ENCODE data around the gene NHSL1.

The NHSL1 gene

DNA sequence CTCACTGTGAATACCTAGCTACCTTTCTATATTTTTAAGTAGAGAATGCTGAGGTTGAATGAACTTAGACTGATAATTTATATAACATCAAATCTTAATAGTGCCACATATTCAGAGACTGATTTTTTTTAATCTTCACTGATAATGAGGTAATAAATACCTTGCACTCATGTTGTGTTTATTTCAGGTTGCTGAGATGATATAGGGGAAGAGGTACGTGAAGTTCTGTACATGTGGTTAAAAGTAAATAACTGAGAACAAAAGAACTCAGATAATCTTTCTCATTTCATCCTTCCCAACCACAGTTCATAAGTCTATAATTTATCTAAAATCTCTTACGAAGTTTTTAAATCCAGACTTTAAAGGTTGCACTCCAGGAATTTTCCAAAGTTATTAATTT lies 6.4 kb downstream of the NHSL1 start:
- Histone ChIP-seq H4K20me1 (ENCODE audit: insufficient read depth, low read length) (no peaks in the 10 kb centered on the region), H3K9me2 (ENCODE audit: low read depth, low read length) (no peaks in the 10 kb centered on the region), H3K27me3 (ENCODE audit: insufficient read depth, low read length) (0 out of 2 replicates have a peak, but pooled peaks cover 4% of the 10 kb centered on the region), H3K9ac (ENCODE audit: low read length) (no peak overlapping the region), H3K4me1 (ENCODE audit: insufficient read depth, low read length, severe bottlenecking) (no peaks in the 10 kb centered on the region), H2AFZ (ENCODE audit: low read length) (no peak overlapping the region), H3F3A (ENCODE audit: insufficient read depth, low read length) (no peaks in the 10 kb centered on the region), H3K9me3 (ENCODE audit: low read length) (no peaks in the 10 kb centered on the region), H3K4me2 (ENCODE audit: low read length) (no peak overlapping the region), H3K36me3 (ENCODE audit: insufficient read depth, low read length) (no peaks in the 10 kb centered on the region), H3K79me2 (ENCODE audit: insufficient read depth, low read length) (no peaks in the 10 kb centered on the region), H3K4me3 (ENCODE audit: low read depth, low read length, poor library complexity, severe bottlenecking) (no peak overlapping the region), H3K27ac (ENCODE audit: low read depth, low read length, poor library complexity, severe bottlenecking) (no peak overlapping the region)
- TF ChIP-seq, protein P1, sequence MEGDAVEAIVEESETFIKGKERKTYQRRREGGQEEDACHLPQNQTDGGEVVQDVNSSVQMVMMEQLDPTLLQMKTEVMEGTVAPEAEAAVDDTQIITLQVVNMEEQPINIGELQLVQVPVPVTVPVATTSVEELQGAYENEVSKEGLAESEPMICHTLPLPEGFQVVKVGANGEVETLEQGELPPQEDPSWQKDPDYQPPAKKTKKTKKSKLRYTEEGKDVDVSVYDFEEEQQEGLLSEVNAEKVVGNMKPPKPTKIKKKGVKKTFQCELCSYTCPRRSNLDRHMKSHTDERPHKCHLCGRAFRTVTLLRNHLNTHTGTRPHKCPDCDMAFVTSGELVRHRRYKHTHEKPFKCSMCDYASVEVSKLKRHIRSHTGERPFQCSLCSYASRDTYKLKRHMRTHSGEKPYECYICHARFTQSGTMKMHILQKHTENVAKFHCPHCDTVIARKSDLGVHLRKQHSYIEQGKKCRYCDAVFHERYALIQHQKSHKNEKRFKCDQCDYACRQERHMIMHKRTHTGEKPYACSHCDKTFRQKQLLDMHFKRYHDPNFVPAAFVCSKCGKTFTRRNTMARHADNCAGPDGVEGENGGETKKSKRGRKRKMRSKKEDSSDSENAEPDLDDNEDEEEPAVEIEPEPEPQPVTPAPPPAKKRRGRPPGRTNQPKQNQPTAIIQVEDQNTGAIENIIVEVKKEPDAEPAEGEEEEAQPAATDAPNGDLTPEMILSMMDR (IDR thresholded peaks at IDR 0.05; ENCODE audit: low read length), result no peak
- no peak for TF ChIP-seq EZH2 (IDR thresholded peaks at IDR 0.05; ENCODE audit: borderline replicate concordance, low read length)

DNA sequence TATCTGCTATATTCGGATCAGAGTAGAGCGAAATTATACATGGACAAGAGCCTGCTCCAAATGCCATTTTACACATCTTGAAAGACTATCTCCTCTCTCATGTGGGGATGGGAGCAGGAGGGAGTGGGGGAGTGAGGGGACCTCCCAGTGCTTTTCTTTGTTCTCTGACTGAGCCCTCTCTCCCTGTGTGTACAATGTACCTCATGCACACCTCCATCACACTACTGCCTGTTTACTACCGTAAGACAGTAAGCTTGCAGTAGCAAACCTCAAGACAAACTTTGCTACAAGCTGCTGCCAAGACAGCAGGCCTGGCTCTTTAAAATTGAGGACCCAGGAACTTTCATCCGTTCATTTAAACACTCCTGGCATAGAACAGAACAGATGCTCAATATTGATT lies 7.2 kb downstream of the NHSL1 start:
- H3K9me3 ChIP-seq (ENCODE audit: low read length), result no peaks in the 10 kb centered on the region
- H3K9me2 ChIP-seq (ENCODE audit: low read depth, low read length), result no peaks in the 10 kb centered on the region
- H3K4me2 ChIP-seq (ENCODE audit: low read length), result no peak overlapping the region
- no peak overlapping the region for H3K27ac ChIP-seq (ENCODE audit: low read depth, low read length, poor library complexity, severe bottlenecking)
- no peaks in the 10 kb centered on the region for H3F3A ChIP-seq (ENCODE audit: insufficient read depth, low read length)
- TF ChIP-seq, protein P1 (IDR thresholded peaks at IDR 0.05; ENCODE audit: low read length), result no peak
- TF ChIP-seq EZH2 (IDR thresholded peaks at IDR 0.05; ENCODE audit: borderline replicate concordance, low read length), result no peak
- no peaks in the 10 kb centered on the region for H4K20me1 ChIP-seq (ENCODE audit: insufficient read depth, low read length)
- H3K9ac ChIP-seq (ENCODE audit: low read length), result no peak overlapping the region
- 0 out of 2 replicates have a peak, but pooled peaks cover 4% of the 10 kb centered on the region for H3K27me3 ChIP-seq (ENCODE audit: insufficient read depth, low read length)
- H3K4me1 ChIP-seq (ENCODE audit: insufficient read depth, low read length, severe bottlenecking), result no peaks in the 10 kb centered on the region
- H3K36me3 ChIP-seq (ENCODE audit: insufficient read depth, low read length), result no peaks in the 10 kb centered on the region
- H3K79me2 ChIP-seq (ENCODE audit: insufficient read depth, low read length), result no peaks in the 10 kb centered on the region
- no peak overlapping the region for H3K4me3 ChIP-seq (ENCODE audit: low read depth, low read length, poor library complexity, severe bottlenecking)
- H2AFZ ChIP-seq (ENCODE audit: low read length), result no peak overlapping the region

DNA sequence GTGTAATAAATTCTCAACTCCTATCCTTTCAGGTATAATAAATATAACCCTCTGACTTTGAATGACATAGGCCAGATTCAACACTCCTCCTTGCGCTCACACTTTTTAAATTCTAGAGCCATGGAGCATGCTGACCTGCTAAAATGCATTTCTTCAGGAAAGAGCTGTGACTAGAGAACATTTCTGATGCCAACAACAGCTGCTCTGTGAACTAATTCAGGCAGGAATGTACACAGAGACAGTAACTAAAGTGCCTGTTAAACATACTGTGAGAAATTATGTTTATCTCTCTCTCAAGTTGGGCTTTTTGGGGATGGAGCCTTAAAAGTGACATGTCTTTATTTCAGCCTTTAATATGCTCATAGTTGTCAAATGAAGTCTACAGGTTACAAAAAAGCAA lies 8.3 kb downstream of the NHSL1 start:
- Histone ChIP-seq H3K79me2 (ENCODE audit: insufficient read depth, low read length) (no peaks in the 10 kb centered on the region), H3K4me2 (ENCODE audit: low read length) (no peak overlapping the region), H4K20me1 (ENCODE audit: insufficient read depth, low read length) (no peaks in the 10 kb centered on the region), H3K4me1 (ENCODE audit: insufficient read depth, low read length, severe bottlenecking) (no peaks in the 10 kb centered on the region), H3F3A (ENCODE audit: insufficient read depth, low read length) (no peaks in the 10 kb centered on the region), H3K9ac (ENCODE audit: low read length) (no peak overlapping the region), H2AFZ (ENCODE audit: low read length) (no peak overlapping the region), H3K27ac (ENCODE audit: low read depth, low read length, poor library complexity, severe bottlenecking) (no peak overlapping the region), H3K9me2 (ENCODE audit: low read depth, low read length) (no peaks in the 10 kb centered on the region), H3K4me3 (ENCODE audit: low read depth, low read length, poor library complexity, severe bottlenecking) (no peak overlapping the region), H3K9me3 (ENCODE audit: low read length) (no peaks in the 10 kb centered on the region), H3K27me3 (ENCODE audit: insufficient read depth, low read length) (0 out of 2 replicates have a peak, but pooled peaks cover 4% of the 10 kb centered on the region), H3K36me3 (ENCODE audit: insufficient read depth, low read length) (no peaks in the 10 kb centered on the region)
- TF ChIP-seq, protein P1 (IDR thresholded peaks at IDR 0.05; ENCODE audit: low read length), result no peak
- no peak for TF ChIP-seq EZH2 (IDR thresholded peaks at IDR 0.05; ENCODE audit: borderline replicate concordance, low read length)
